K562 (cell line): ENCODE results near the gene PNPLA4. TPM values are rescaled to one million over a fixed set of nuclear protein-coding genes. Genes with fewer than 3 reads are reported as not detected.

Experiments used
- ATAC-seq: fragments of 200-7000 bp; cut with Tn5 transposase; 3 replicates; pipeline ENCODE4 v1.9.1; 2020; ENCODE audit warnings: moderate library complexity
- BruUV-seq: library from RNA; stranded (reverse); fragments of 400-500 nt; replicated peaks from 2 replicates; lab custom pipeline; 2021; lab: Mats Ljungman, UMichigan
- CTCF ChIA-PET: fragments of 300-600 bp; formaldehyde crosslinking; extraction: SDS; loops from one replicate; lab custom pipeline; 2021; ENCODE audit warnings: low intra/inter-chr PET ratio; lab: Yijun Ruan, JAX
- POLR2A ChIA-PET: fragments of 300-600, 350-650 bp; sonication (Branson Sonifier 250); formaldehyde crosslinking; extraction: SDS; loops from one replicate; lab custom pipeline; 2021; ENCODE audit warnings: antibody characterized with exemption, inconsistent platforms; lab: Yijun Ruan, JAX
- DNase-seq, 4 experiments: peaks; one replicate each; pipeline versions ENCODE4 v3.0.0 to v3.0.0-alpha.2; 2011 to 2018; ENCODE audit warnings: low spot score in 3 of 4, mixed read lengths in 3 of 4; ENCODE audit errors: extremely low read depth in 1 of 4
- FAIRE-seq: peaks from 2 replicates; lab custom pipeline; 2011; peaks lifted over from hg19 to GRCh38; lab: Jason Lieb, UNC
- H2AFZ ChIP-seq: 2 replicates; pipeline ENCODE4 v1.6.0; 2011; ENCODE audit warnings: low read depth, low read length, control low read depth, inconsistent platforms
- H3K27ac ChIP-seq: fragments of 200-600 bp; 3 replicates; pipeline ENCODE4 v1.8.0; 2011; ENCODE audit warnings: low read depth, mild to moderate bottlenecking, control low read depth, inconsistent platforms, low read length, moderate library complexity, mixed read lengths; ENCODE audit errors: extremely low read depth
- H3K27me3 ChIP-seq, 2 experiments: fragments of 300-600 bp in 1 of 2; 2 replicates in 1 of 2; 3 replicates in 1 of 2; pipeline versions ENCODE4 v1.6.0 to v1.8.0; 2011; ENCODE audit warnings: inconsistent platforms in 2 of 2, low read length in 2 of 2, mild to moderate bottlenecking in 1 of 2, mixed read lengths in 1 of 2, moderate library complexity in 1 of 2; ENCODE audit not compliant: control insufficient read depth in 2 of 2, insufficient read depth in 2 of 2
- H3K36me3 ChIP-seq: fragments of 300-600 bp; 3 replicates; pipeline ENCODE4 v1.8.0; 2011; ENCODE audit warnings: mild to moderate bottlenecking, low read length, inconsistent platforms; ENCODE audit not compliant: control insufficient read depth, insufficient read depth
- H3K4me1 ChIP-seq, 2 experiments: fragments of 200-600 bp in 1 of 2; replicated peaks in 1 of 2; 2 replicates in 1 of 2; 3 replicates in 1 of 2; pipeline versions ENCODE4 v1.5.1 to v1.8.0; 2011; ENCODE audit warnings: inconsistent platforms in 2 of 2, low read length in 2 of 2, mild to moderate bottlenecking in 1 of 2, mixed read lengths in 1 of 2, moderate library complexity in 1 of 2; ENCODE audit not compliant: control insufficient read depth in 2 of 2, insufficient read depth in 2 of 2
- H3K4me2 ChIP-seq: 2 replicates; pipeline ENCODE4 v1.6.1; 2011; ENCODE audit warnings: low read length, control low read depth, inconsistent platforms, mixed read lengths; ENCODE audit not compliant: insufficient read depth
- H3K4me3 ChIP-seq: fragments of 200-600 bp; sonication (generic), shearing (Covaris generic); 2 replicates; pipeline ENCODE4 v1.5.1; 2016; ENCODE audit warnings: control low read depth, inconsistent platforms
- H3K79me2 ChIP-seq: fragments of 200-600 bp; 3 replicates; pipeline ENCODE4 v1.8.0; 2011; ENCODE audit warnings: low read length, inconsistent platforms; ENCODE audit not compliant: control insufficient read depth, insufficient read depth
- H3K9ac ChIP-seq, 2 experiments: 2 replicates each; pipeline versions ENCODE4 v1.6.0 to v1.6.1; 2011; ENCODE audit warnings: low read depth in 2 of 2, low read length in 2 of 2, control low read depth in 1 of 2, inconsistent platforms in 1 of 2, mild to moderate bottlenecking in 1 of 2, mixed read lengths in 1 of 2; ENCODE audit not compliant: insufficient read depth in 1 of 2
- H3K9me1 ChIP-seq: one replicate; pipeline ENCODE4 v1.6.0; 2011; ENCODE audit warnings: inconsistent platforms, mild to moderate bottlenecking, low read length, moderate library complexity; ENCODE audit not compliant: control insufficient read depth, insufficient read depth
- H3K9me3 ChIP-seq: replicated peaks from 2 replicates; pipeline ENCODE4 v1.5.1; 2011; ENCODE audit warnings: low read depth, low read length, inconsistent platforms; ENCODE audit not compliant: control insufficient read depth, insufficient read depth
- H4K20me1 ChIP-seq: replicated peaks from 2 replicates; pipeline ENCODE4 v1.6.1; 2011; ENCODE audit warnings: low read length, inconsistent platforms, mixed read lengths; ENCODE audit not compliant: control insufficient read depth, insufficient read depth
- ARID1B ChIP-seq: fragments of 450-650 bp; IDR thresholded peaks from 2 replicates; pipeline ENCODE4 v1.6.1; 2016; ENCODE audit warnings: antibody characterized with exemption, mild to moderate bottlenecking, inconsistent platforms
- CAMTA2 ChIP-seq: fragments of 250-450 bp; sonication (Bioruptor Pico); conservative IDR thresholded peaks from 2 replicates; pipeline ENCODE4 v1.5.1; 2022
- CEBPZ ChIP-seq: fragments of 150-350 bp; IDR thresholded peaks from 2 replicates; pipeline ENCODE4 v1.6.1; 2014; ENCODE audit warnings: low read depth, mild to moderate bottlenecking, low read length, borderline replicate concordance
- KDM4B ChIP-seq, 2 experiments: fragments of 450-650 bp in 1 of 2; sonication (generic) in 1 of 2; IDR thresholded peaks; 2 replicates each; pipeline ENCODE4 v1.6.1; 2016 to 2017; ENCODE audit warnings: borderline replicate concordance in 2 of 2, antibody characterized with exemption in 1 of 2, low read depth in 1 of 2, mild to moderate bottlenecking in 1 of 2
- NFIC ChIP-seq: fragments of 450-650 bp; IDR thresholded peaks from 2 replicates; pipeline ENCODE4 v1.6.1; 2017; ENCODE audit warnings: mild to moderate bottlenecking, inconsistent platforms
- STAT5B ChIP-seq: fragments of 250-450 bp; sonication (Bioruptor Pico); IDR thresholded peaks from 2 replicates; pipeline ENCODE4 v1.8.0; 2021; ENCODE audit warnings: mild to moderate bottlenecking, inconsistent platforms
- TFE3 ChIP-seq: fragments of 450-650 bp; formaldehyde crosslinking; IDR thresholded peaks from 2 replicates; pipeline ENCODE4 v1.4.0; 2020; ENCODE audit warnings: mild to moderate bottlenecking, mixed read lengths
- ZFP36 ChIP-seq: fragments of 150-350 bp; IDR thresholded peaks from 2 replicates; pipeline ENCODE4 v1.6.1; 2018; ENCODE audit warnings: low read length, low read depth; ENCODE audit not compliant: partially characterized antibody
- ZNF57 ChIP-seq: fragments of 450-650 bp; formaldehyde crosslinking; IDR thresholded peaks from 2 replicates; pipeline ENCODE4 v1.4.0; 2020; ENCODE audit warnings: mild to moderate bottlenecking, moderate library complexity
- WGBS: fragments of 100-300 bp; shearing (Covaris generic); methylation state at CpG from one replicate; pipeline ENCODE4 v1.1.6; 2016; ENCODE audit warnings: low coverage, mixed read lengths; ENCODE audit not compliant: insufficient coverage; ENCODE audit errors: missing lambda C conversion rate; 5-methylcytosine and 5-hydroxymethylcytosine counted together
- in situ Hi-C: fragments of 300-500 bp; cut with MboI; formaldehyde crosslinking; loops from 4 replicates; pipeline ENCODE4 v1.15.0; 2018; ENCODE audit warnings: inconsistent platforms, mixed read lengths
- intact Hi-C: fragments of 100-400 bp; cut with micrococcal nuclease; formaldehyde crosslinking; loops from 2 replicates; pipeline ENCODE4 v1.14.2; 2022
- polyA plus RNA-seq, 8 experiments: library from polyadenylated mRNA; depleted of rRNA in 4 of 8; stranded (reverse) in 5 of 8; unstranded in 3 of 8; fragments of >200 nt; fragmentation: Nextera tagmentation in 2 of 8; fragmentation: Illumina TruSeq in 1 of 8; extraction: Ambion mirVana in 2 of 8; extraction: Trizol in 1 of 8; gene quantifications; 2 replicates each; pipeline versions ENCODE4 v1.2.1 to v1.2.3, GENCODE V29; 2011 to 2014; ENCODE audit warnings: inconsistent platforms in 1 of 8, missing spikeins in 1 of 8
- total RNA-seq, 7 experiments: library from RNA; depleted of rRNA in 6 of 7; stranded (reverse); fragments of >200 nt in 6 of 7; fragmentation: Illumina TruSeq in 2 of 7; extraction: Trizol in 2 of 7; gene quantifications; 2 replicates each; pipeline versions ENCODE4 v1.2.1 to v1.2.3, GENCODE V29; 2011 to 2021; ENCODE audit warnings: low replicate concordance in 1 of 7

The PNPLA4 gene
- total and polyA plus RNA-seq, 9 of the 15 experiments (the other 6 are each of a cell fraction or from before 2014, with no cell fraction given): 20.7 to 61.1 (median 32.7) TPM

GRCh38 chrX:7891928-7892327, 35.3 kb downstream of the PNPLA4 start:
- Histone ChIP-seq H3K27me3 (no peaks in the 10 kb centered on the region), H3K9me1 (no peaks in the 10 kb centered on the region), H3K9ac (no peak overlapping the region), H3K27ac (no peak overlapping the region), H3K4me3 (no peak overlapping the region), H3K79me2 (no peaks in the 10 kb centered on the region), H3K9me3 (no peaks in the 10 kb centered on the region), H3K4me2 (peak overlapping the region; percentile 46; the same call in 1 of the 2 replicates), H4K20me1 (no peaks in the 10 kb centered on the region), H2AFZ (no peak overlapping the region), H3K4me1 (no peaks in the 10 kb centered on the region; a peak in 2 of 5 replicates), H3K36me3 (no peaks in the 10 kb centered on the region)
- whole genome bisulfite sequencing: 0% methylated on average over 9 of the region's 9 CpGs
- POLR2A ChIA-PET: no interaction called here
- ATAC-seq: no peak
- CTCF ChIA-PET: no interaction called here
- intact Hi-C loops (no loop called here), in situ Hi-C loops (no loop called here)
- no peak for FAIRE-seq
- TF ChIP-seq ARID1B (peak; percentile 42), NFIC (peak; percentile 34), CAMTA2 (CRISPR knock-in tag) (no peak)
- DNase-seq: peak in 1 of 4 experiments; percentile 11
- BruUV-seq: no TSS peak

GRCh38 chrX:7889680-7890079, 37.5 kb downstream of the PNPLA4 start:
- in situ Hi-C loops: no loop called here
- POLR2A ChIA-PET: no interaction called here
- no peak for ATAC-seq
- no peak for TF ChIP-seq CEBPZ
- no peak for TF ChIP-seq STAT5B (CRISPR knock-in tag)
- no peak for TF ChIP-seq ZFP36
- TF ChIP-seq KDM4B (IDR thresholded peaks at IDR 0.05; ENCODE audit: borderline replicate concordance in 2 of 2, low read depth in 1 of 2): no peak
- no peak for TF ChIP-seq ZNF57 (CRISPR knock-in tag)
- no peak for TF ChIP-seq TFE3 (CRISPR knock-in tag)

More at GRCh38 chrX:7889680-7890079, 37.5 kb downstream of the PNPLA4 start:
- H3K9ac ChIP-seq: no peak overlapping the region
- intact Hi-C loops: no loop called here
- H3K27me3 ChIP-seq: no peaks in the 10 kb centered on the region
- CTCF ChIA-PET: no interaction called here
- no peaks in the 10 kb centered on the region for H3K9me1 ChIP-seq
- no peak overlapping the region for H3K27ac ChIP-seq
- no peak overlapping the region for H3K4me2 ChIP-seq
- no peaks in the 10 kb centered on the region; a peak in 2 of 5 replicates for H3K4me1 ChIP-seq
- no peak overlapping the region for H2AFZ ChIP-seq
- no peak for FAIRE-seq
- H3K4me3 ChIP-seq: no peak overlapping the region
- no peak for DNase-seq
- no TSS peak for BruUV-seq
- H3K9me3 ChIP-seq: no peaks in the 10 kb centered on the region
- H3K79me2 ChIP-seq: no peaks in the 10 kb centered on the region
- WGBS: 6% methylated on average over 2 of the region's 2 CpGs
- H4K20me1 ChIP-seq: no peaks in the 10 kb centered on the region
- H3K36me3 ChIP-seq: no peaks in the 10 kb centered on the region
